Naive B cell (primary cell): ENCODE measurements around the gene ZFPM1. TPM values are rescaled to one million over a fixed set of nuclear protein-coding genes. Genes with fewer than 3 reads are reported as not detected.

Experiments
- ATAC-seq, 2 donors: fragments of 150-1000 bp; cut with Tn5 transposase; 2 replicates each; pipeline ENCODE4 v1.10.0; 2021; ENCODE audit warnings: low read depth in 2 of 2, mild to moderate bottlenecking in 2 of 2, moderate library complexity in 2 of 2
- DNase-seq: peaks from one replicate; pipeline ENCODE4 v3.0.0; 2022
- H3K27ac Mint-ChIP-seq, 6 donors: one replicate each; pipeline ENCODE4 v1.8.0; 2020 to 2022; ENCODE audit warnings: mild to moderate bottlenecking in 6 of 6, mixed read lengths in 6 of 6, moderate library complexity in 5 of 6, inconsistent platforms in 2 of 6
- H3K27me3 Mint-ChIP-seq, 3 donors: one replicate each; pipeline ENCODE4 v1.8.0; 2021 to 2022; ENCODE audit warnings: mixed read lengths in 3 of 3, mild to moderate bottlenecking in 1 of 3
- H3K36me3 Mint-ChIP-seq, 2 donors: one replicate each; pipeline ENCODE4 v1.8.0; 2020 to 2022; ENCODE audit warnings: mixed read lengths in 2 of 2, inconsistent platforms in 1 of 2, mild to moderate bottlenecking in 1 of 2
- H3K4me1 Mint-ChIP-seq, 3 donors: one replicate each; pipeline ENCODE4 v1.8.0; 2020 to 2022; ENCODE audit warnings: mixed read lengths in 3 of 3, inconsistent platforms in 1 of 3, mild to moderate bottlenecking in 1 of 3, moderate library complexity in 1 of 3
- H3K4me3 Mint-ChIP-seq, 8 donors: one replicate each; pipeline ENCODE4 v1.8.0; 2020 to 2022; ENCODE audit warnings: mild to moderate bottlenecking in 8 of 8, mixed read lengths in 8 of 8, moderate library complexity in 8 of 8, inconsistent platforms in 2 of 8
- H3K9me3 Mint-ChIP-seq, 7 donors: one replicate each; pipeline ENCODE4 v1.8.0; 2020 to 2022; ENCODE audit warnings: mixed read lengths in 7 of 7, mild to moderate bottlenecking in 5 of 7, inconsistent platforms in 2 of 7, moderate library complexity in 1 of 7
- polyA plus RNA-seq, 6 donors: library from polyadenylated mRNA; unstranded; fragments of 300-500 nt; fragmentation: Illumina TruSeq; gene quantifications; one replicate each; pipeline ENCODE4 v1.2.3, GENCODE V29; 2021; ENCODE audit warnings: low read depth in 6 of 6

Gene ZFPM1
- polyA plus RNA-seq, 6 donors from 2014 or later: 0.09 to 0.46 (median 0.28) TPM

DNA sequence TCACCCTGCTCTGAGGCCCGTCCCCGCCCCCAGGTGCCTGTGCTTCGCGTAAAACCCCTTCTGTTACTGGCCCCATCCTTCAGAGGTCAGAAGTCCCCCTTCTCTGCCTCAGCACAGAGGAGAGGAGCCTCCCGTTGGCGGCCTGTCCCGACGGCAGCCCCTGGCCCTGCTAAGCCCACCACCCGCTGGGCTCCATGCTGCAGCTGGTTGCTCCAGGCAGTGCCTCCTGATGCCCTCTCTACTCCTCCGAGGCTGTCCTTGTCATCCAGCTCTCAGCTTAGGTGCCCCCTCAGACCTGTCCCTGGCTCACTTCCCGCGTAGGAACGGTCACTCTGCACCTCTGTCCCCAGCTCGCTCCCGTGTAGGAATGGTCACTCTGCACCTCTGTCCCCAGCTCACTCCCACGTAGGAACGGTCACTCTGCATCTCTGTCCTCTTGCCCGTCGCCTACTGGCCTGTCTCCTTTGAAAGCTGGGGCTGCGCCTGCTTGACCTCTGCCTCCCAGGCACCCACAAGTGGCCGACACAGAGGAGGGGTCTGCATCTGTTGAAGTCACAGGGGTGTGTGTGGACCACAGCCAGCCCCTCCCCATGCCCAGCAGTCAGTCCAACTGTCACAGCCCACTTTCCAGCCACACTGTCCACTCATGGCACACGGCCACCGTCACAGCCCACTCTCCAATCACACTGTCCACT, 85.4 kb downstream of the ZFPM1 start:
- H3K4me3 Mint-ChIP-seq: peak overlapping the region in 2 of 8 donors; percentile 52 to 56
- H3K36me3 Mint-ChIP-seq: peaks cover 4 to 6% of the 10 kb centered on the region in 2 donors
- peak overlapping the region in 1 of 6 donors; percentile 63 for H3K27ac Mint-ChIP-seq
- ATAC-seq (no peak), DNase-seq (no peak)
- peaks cover 15 to 22% (median 21%) of the 10 kb centered on the region in 3 donors for H3K4me1 Mint-ChIP-seq
- H3K9me3 Mint-ChIP-seq: peaks cover 3 to 14% (median 9%) of the 10 kb centered on the region in 7 donors
- H3K27me3 Mint-ChIP-seq: peaks cover 0 to 36% (median 3%) of the 10 kb centered on the region in 3 donors

DNA sequence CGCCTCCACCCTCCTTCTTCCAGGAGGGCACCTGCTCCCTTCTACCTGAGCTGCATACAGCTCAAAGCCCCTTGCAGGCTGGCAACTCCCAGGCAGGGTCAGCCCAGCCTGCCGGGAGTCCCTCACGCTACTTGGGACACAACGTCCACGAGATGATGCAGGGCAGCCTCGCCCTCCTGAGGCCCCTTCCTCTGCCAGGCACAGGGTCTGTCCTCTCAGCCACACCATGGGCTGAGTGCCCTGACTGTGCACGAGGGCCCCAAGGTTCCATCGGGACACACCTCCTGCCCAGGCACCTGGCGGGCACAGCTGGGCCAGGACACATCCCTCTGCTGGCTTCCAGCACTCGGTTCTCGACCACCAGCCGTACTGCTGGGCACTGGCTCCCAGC, 86.2 kb downstream of the ZFPM1 start:
- Mint-ChIP-seq H3K9me3 (peaks cover 5 to 18% (median 14%) of the 10 kb centered on the region in 7 donors), H3K4me1 (peaks cover 15 to 22% (median 21%) of the 10 kb centered on the region in 3 donors), H3K36me3 (peaks cover 7 to 10% of the 10 kb centered on the region in 2 donors), H3K4me3 (no peak overlapping the region), H3K27me3 (peaks cover 0 to 39% (median 6%) of the 10 kb centered on the region in 3 donors), H3K27ac (no peak overlapping the region)
- DNase-seq: no peak
- no peak for ATAC-seq

DNA sequence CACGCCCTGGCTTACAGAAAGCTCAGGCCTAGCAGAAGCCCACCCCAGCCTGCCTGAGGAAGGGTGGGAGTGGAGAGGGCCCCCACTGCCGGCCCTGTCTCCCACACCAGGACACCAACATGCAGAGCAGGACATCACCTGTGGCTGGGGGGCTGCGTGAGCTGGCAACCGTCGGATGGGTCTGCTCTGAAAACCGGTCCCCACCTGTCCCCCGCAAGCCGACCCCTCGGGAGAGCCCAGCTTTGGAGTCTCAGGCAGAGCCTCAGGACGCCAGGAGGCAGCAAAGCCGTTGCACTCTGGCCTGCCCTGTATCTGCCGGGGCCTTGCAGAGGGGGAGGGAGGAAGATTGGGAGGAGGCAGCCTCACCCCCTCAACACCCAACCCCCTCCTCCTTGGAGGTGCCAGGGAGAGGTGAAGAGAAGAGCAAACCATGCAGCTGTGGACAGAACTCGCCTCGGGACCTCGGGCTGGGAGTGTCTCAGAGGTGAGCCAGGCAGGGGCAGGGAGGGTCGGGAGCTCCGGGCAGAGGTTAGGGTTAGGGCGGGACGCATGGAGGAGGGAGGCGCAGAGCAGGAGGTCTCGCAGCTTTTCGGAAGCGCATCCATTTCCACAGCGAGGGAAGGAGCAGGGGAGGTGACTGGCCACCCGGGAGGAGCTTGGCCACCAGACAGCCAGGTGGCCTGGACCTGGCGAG, 86.7 kb downstream of the ZFPM1 start:
- DNase-seq (no peak), ATAC-seq (no peak)
- H3K36me3 Mint-ChIP-seq: peaks cover 7 to 10% of the 10 kb centered on the region in 2 donors
- peaks cover 5 to 18% (median 14%) of the 10 kb centered on the region in 7 donors for H3K9me3 Mint-ChIP-seq
- H3K4me3 Mint-ChIP-seq: no peak overlapping the region
- H3K4me1 Mint-ChIP-seq: peaks cover 13 to 22% (median 21%) of the 10 kb centered on the region in 3 donors
- H3K27me3 Mint-ChIP-seq: peaks cover 0 to 39% (median 6%) of the 10 kb centered on the region in 3 donors
- H3K27ac Mint-ChIP-seq: no peak overlapping the region

DNA sequence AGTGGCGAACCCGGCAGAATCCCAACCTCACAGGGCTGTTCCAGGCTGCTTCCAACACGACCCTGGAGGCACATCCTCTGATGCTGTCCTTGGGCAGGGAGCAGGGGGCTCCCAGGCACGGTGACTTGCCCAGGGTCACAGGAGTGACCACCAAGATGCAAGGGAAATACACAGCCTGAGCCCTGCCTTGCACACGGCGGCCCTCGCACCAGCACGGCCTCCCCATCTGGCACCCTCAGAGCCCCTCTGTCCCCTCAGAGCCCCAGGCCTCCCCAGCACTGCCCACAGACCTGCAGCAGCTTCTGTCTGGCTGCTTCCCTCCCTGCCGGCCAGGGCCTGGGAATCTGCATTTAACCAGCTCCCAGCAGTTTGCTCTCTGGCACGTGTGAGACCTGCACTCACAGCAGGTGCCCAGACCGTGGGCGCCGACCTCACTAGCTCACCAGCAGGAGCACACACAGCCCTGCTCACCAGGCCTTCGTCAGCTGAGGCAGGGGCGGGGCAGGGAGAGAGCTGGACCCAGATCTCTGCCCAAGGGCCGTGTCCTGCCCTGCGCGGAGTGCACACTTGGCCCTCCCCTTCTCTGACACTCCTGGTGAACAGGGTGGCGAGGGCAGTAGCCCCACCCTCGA, 87.4 kb downstream of the ZFPM1 start:
- Mint-ChIP-seq H3K27ac (peak overlapping the region in 1 of 6 donors; percentile 81), H3K4me1 (peaks cover 7 to 18% (median 17%) of the 10 kb centered on the region in 3 donors), H3K27me3 (peaks cover 3 to 43% (median 6%) of the 10 kb centered on the region in 3 donors), H3K4me3 (peak overlapping the region in 2 of 8 donors; percentile 52 to 66), H3K9me3 (peaks cover 5 to 18% (median 14%) of the 10 kb centered on the region in 7 donors), H3K36me3 (peaks cover 7 to 12% of the 10 kb centered on the region in 2 donors)
- ATAC-seq (no peak), DNase-seq (no peak)

DNA sequence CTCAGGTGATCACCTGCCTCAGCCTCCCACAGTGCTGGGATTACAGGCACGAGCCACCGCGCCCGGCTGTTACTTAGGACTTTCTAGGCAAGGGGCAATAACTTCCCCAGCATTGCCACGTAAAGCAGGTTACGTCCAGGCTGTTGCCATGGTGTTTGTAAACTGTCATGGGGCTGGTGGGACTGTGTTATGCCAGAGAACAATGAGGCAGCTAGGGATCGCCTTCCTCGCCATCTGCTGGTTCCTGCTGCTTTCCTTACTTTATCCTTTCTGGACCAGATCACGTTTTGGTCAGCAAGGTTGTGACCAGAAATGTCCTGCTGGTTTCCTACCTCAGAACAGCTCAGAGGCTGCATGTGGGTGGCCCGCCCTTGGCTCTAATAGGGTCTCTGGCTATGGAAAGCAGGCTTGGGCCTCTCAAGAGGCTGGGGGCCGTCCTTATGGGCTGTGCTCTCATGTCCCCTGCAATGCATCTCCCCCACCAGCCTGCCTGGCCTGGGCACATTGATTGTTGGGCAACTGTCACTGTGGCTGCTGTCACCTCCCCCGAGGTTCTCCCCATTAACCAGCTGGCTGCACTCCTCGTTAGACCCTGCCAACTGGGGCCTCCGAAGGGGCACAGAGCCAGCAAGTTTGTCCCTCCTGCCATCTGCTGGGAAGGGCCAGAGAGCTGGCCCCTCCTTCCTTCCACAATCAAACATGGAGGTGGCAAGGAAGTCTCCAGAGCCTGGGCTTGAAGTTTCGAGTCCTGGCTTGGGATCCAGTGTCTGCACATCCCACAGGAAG, 88.9 kb downstream of the ZFPM1 start:
- Mint-ChIP-seq H3K4me1 (peaks cover 0 to 12% (median 8%) of the 10 kb centered on the region in 3 donors), H3K36me3 (peaks cover 7 to 16% of the 10 kb centered on the region in 2 donors), H3K9me3 (peaks cover 5 to 18% (median 14%) of the 10 kb centered on the region in 7 donors), H3K4me3 (no peak overlapping the region), H3K27me3 (peaks cover 6 to 56% (median 17%) of the 10 kb centered on the region in 3 donors), H3K27ac (no peak overlapping the region)
- DNase-seq: no peak
- ATAC-seq: no peak

GRCh38 chr16:88543230-88543813, 90.2 kb downstream of the ZFPM1 start:
- peaks cover 5 to 18% (median 14%) of the 10 kb centered on the region in 7 donors for H3K9me3 Mint-ChIP-seq
- peaks cover 7 to 16% of the 10 kb centered on the region in 2 donors for H3K36me3 Mint-ChIP-seq
- no peak for ATAC-seq
- DNase-seq: no peak
- peak overlapping the region in 1 of 8 donors; percentile 24 for H3K4me3 Mint-ChIP-seq
- peak overlapping the region in 1 of 6 donors; percentile 62 for H3K27ac Mint-ChIP-seq
- H3K27me3 Mint-ChIP-seq: peaks cover 6 to 53% (median 17%) of the 10 kb centered on the region in 3 donors
- peaks cover 0 to 5% (median 4%) of the 10 kb centered on the region in 3 donors for H3K4me1 Mint-ChIP-seq

- Mint-ChIP-seq H3K4me1 (peaks cover 7 to 18% (median 14%) of the 10 kb centered on the region in 3 donors), H3K9me3 (peaks cover 5 to 18% (median 14%) of the 10 kb centered on the region in 7 donors), H3K4me3 (no peak overlapping the region), H3K27me3 (peaks cover 6 to 35% (median 17%) of the 10 kb centered on the region in 3 donors), H3K27ac (peak overlapping the region in 1 of 6 donors; percentile 84), H3K36me3 (peaks cover 7 to 16% of the 10 kb centered on the region in 2 donors)
- ATAC-seq (no peak), DNase-seq (no peak)
These were observed 92.7 kb downstream of the ZFPM1 start for GRCh38 chr16:88545781-88546180.

GRCh38 chr16:88548131-88548874, 95.2 kb downstream of the ZFPM1 start:
- Mint-ChIP-seq H3K36me3 (peaks cover 5 to 13% of the 10 kb centered on the region in 2 donors), H3K4me1 (peaks cover 11 to 22% (median 14%) of the 10 kb centered on the region in 3 donors), H3K27ac (peak overlapping the region in 1 of 6 donors; percentile 56), H3K9me3 (peaks cover 5 to 8% (median 6%) of the 10 kb centered on the region in 7 donors), H3K4me3 (no peak overlapping the region), H3K27me3 (peaks cover 4 to 28% (median 17%) of the 10 kb centered on the region in 3 donors)
- ATAC-seq (no peak), DNase-seq (no peak)

GRCh38 chr16:88548985-88549384, 95.9 kb downstream of the ZFPM1 start:
- Mint-ChIP-seq H3K9me3 (peaks cover 0 to under 1% (median 0%) of the 10 kb centered on the region in 7 donors), H3K27ac (no peak overlapping the region), H3K27me3 (peaks cover 0 to 22% (median 17%) of the 10 kb centered on the region in 3 donors), H3K4me3 (peak overlapping the region in 1 of 8 donors; percentile 24), H3K4me1 (peaks cover 11 to 22% (median 14%) of the 10 kb centered on the region in 3 donors), H3K36me3 (peaks cover 0 to 6% of the 10 kb centered on the region in 2 donors)
- DNase-seq: no peak
- ATAC-seq: no peak

DNA sequence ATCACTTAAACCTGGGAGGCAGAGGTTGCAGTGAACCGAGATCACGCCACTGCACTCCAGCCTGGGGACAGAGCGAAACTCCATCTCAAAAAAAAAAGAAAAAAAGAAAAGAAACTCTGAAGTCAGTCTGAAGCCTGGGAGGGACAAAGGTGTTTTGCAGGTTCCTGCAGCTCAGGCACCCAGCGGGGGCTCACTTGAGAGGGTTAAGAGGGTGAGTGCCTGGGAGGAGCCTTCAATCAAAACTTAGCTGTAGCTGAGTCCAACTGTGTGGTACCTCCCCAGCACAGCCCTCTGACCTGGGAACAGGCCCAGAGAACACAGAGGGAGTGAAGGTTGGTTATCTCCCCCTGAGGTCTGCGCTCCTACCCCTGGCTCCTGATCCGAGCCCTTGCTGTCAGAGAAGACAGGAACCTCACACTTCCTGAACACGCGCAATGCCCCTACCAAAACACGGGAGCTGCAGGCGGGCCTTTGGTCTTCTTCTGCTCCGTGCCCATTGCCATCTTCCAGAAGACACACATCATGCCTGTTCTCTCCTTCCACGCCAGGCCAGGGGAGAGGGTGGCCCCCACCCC, 96.7 kb downstream of the ZFPM1 start:
- Mint-ChIP-seq H3K36me3 (peaks cover 0 to 6% of the 10 kb centered on the region in 2 donors), H3K27ac (peak overlapping the region in 3 of 6 donors; percentile 31 to 94 (median 53)), H3K4me3 (peak overlapping the region in 5 of 8 donors; percentile 13 to 68 (median 59)), H3K4me1 (peaks cover 11 to 22% (median 14%) of the 10 kb centered on the region in 3 donors), H3K27me3 (peaks cover 0 to 24% (median 17%) of the 10 kb centered on the region in 3 donors), H3K9me3 (no peaks in the 10 kb centered on the region)
- ATAC-seq: peak in 1 of 2 donors; percentile 27
- no peak for DNase-seq

DNA sequence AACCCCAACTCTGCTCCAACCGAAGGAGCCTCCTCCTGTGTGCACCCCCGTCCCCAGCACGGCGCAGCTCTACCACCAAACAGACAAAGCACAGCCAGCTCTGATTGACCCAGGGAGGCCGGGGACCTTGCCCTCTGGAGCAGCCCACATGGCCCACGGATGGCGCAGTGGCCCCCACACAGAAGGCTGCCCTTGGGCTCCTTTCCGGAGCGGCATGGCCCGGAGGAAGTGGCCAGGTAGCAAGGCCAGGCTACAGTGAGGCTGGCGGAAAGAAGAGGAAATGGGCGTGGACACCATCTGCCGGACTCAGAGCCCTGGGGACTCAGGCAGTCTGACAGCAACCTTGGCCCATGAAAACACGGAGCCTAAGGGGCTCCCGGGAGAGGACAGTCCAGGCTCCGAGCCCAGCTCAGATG, 97.2 kb downstream of the ZFPM1 start:
- H3K36me3 Mint-ChIP-seq: peaks cover 0 to 6% of the 10 kb centered on the region in 2 donors
- H3K27ac Mint-ChIP-seq: peak overlapping the region in 3 of 6 donors; percentile 31 to 94 (median 56)
- DNase-seq: no peak
- H3K9me3 Mint-ChIP-seq: no peaks in the 10 kb centered on the region
- H3K4me1 Mint-ChIP-seq: peaks cover 11 to 22% (median 14%) of the 10 kb centered on the region in 3 donors
- H3K4me3 Mint-ChIP-seq: peak overlapping the region in 7 of 8 donors; percentile 13 to 68 (median 59)
- peak in 1 of 2 donors; percentile 10 for ATAC-seq
- H3K27me3 Mint-ChIP-seq: peaks cover 0 to 27% (median 16%) of the 10 kb centered on the region in 3 donors
